ENCODE measurements around the gene INPPL1.

The INPPL1 gene

DNA sequence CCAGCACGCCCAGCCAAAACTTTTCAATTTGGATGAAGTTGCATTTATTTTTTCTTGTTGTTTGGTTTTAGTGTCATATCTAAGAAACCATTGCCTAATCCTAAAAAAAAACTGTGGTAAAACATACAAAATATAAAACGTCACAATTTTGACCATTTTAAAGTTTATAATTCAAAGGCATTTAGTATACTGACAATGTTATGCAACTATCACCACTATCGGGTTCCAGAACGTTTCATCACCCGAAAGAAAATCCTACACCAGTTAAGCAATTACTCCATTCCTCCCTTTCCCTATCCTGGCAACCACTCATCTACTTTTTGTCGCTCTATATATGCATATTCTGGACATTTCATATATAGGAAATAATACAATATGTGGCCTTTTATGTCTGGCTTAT lies 49.9 kb downstream of the INPPL1 start:
- DNase-seq, result no peak

DNA sequence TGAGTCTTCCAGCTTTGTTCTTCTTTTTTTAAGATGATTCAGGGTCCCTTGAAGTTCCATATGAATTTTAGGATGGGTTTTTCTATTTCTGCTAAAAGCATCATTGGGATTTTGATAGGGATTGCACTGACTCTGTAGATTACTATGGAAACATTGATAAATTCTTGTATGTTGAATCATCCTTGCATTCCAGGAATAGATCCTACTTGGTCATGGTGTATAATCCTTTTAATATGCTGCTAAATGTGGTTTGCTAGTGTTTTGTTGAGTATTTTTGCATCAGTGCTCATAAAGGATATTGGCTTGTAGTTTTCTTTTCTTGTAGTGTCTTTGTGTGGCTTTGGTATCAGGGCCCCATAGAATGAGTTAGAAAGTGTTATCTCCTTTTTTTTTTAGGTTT lies 54.3 kb downstream of the INPPL1 start:
- DNase-seq, result no peak

GRCh38 chr11:72280037-72280436 lies 55.5 kb downstream of the INPPL1 start:
- no peak for DNase-seq

GRCh38 chr11:72280726-72281315 lies 56.3 kb downstream of the INPPL1 start:
- DNase-seq, result no peak

GRCh38 chr11:72283947-72284346 lies 59.4 kb downstream of the INPPL1 start:
- no peak for DNase-seq

DNA sequence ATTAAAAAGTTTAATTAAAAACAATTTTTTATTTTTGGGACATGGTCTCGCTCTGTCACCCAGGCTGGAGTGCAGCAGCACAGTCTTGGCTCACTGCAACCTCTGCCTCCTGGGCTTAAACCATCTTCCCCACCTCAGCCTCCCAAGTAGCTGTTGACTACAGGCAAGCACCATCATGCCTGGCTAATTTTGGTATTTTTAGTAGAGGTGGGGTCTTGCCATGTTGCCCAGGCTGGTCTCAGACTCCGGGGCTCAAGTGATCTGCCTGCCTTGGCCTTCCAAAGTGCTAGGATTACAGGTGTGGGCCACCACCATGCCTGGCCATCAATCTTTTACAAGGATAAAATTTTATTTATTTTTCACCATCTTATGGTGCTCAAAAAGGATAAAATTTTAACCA lies 62.7 kb downstream of the INPPL1 start:
- no peak for DNase-seq
